HEK293 (cell line): ENCODE measurements around the gene TRIM27.

Experiments
- GLIS2 ChIP-seq: fragments of 450-650 bp; formaldehyde crosslinking; IDR thresholded peaks from 2 replicates; pipeline ENCODE4 v1.5.1; 2016; ENCODE audit warnings: missing biosample characterization, missing genetic modification characterization
- HOXC10 ChIP-seq: sonication (generic); formaldehyde crosslinking; IDR thresholded peaks from 2 replicates; pipeline ENCODE4 v1.8.1; 2023; ENCODE audit warnings: mild to moderate bottlenecking, missing genetic modification reagents
- KLF16 ChIP-seq: fragments of 450-650 bp; formaldehyde crosslinking; IDR thresholded peaks from 2 replicates; pipeline ENCODE4 v1.5.1; 2017; ENCODE audit warnings: missing biosample characterization, missing genetic modification characterization
- MZF1 ChIP-seq: fragments of 450-650 bp; formaldehyde crosslinking; IDR thresholded peaks from 2 replicates; pipeline ENCODE4 v1.5.1; 2017; ENCODE audit warnings: missing biosample characterization, missing genetic modification characterization, borderline replicate concordance
- SETDB1 ChIP-seq: IDR thresholded peaks from one replicate; pipeline ENCODE4 v1.6.1; 2017; ENCODE audit warnings: mild to moderate bottlenecking, low read length, moderate library complexity, mixed read lengths; ENCODE audit not compliant: insufficient read length
- SP2 ChIP-seq: fragments of 450-650 bp; formaldehyde crosslinking; IDR thresholded peaks from 2 replicates; pipeline ENCODE4 v1.5.1; 2016; ENCODE audit warnings: missing biosample characterization, missing genetic modification characterization
- YY1 ChIP-seq: fragments of 450-650 bp; formaldehyde crosslinking; IDR thresholded peaks from 2 replicates; pipeline ENCODE4 v1.5.1; 2018; ENCODE audit warnings: missing biosample characterization, missing genetic modification characterization
- YY2 ChIP-seq: fragments of 450-650 bp; formaldehyde crosslinking; IDR thresholded peaks from 2 replicates; pipeline ENCODE4 v1.5.1; 2016; ENCODE audit warnings: missing biosample characterization, missing genetic modification characterization
- ZNF140 ChIP-seq: fragments of 450-650 bp; formaldehyde crosslinking; IDR thresholded peaks from 2 replicates; pipeline ENCODE4 v1.5.1; 2016; ENCODE audit warnings: missing biosample characterization, missing genetic modification characterization
- ZNF248 ChIP-seq: fragments of 450-650 bp; formaldehyde crosslinking; IDR thresholded peaks from 2 replicates; pipeline ENCODE4 v1.5.1; 2017; ENCODE audit warnings: missing biosample characterization, missing genetic modification characterization
- ZNF416 ChIP-seq: fragments of 450-650 bp; formaldehyde crosslinking; IDR thresholded peaks from 2 replicates; pipeline ENCODE4 v1.5.1; 2016; ENCODE audit warnings: missing biosample characterization, missing genetic modification characterization
- ZNF501 ChIP-seq: fragments of 450-650 bp; formaldehyde crosslinking; IDR thresholded peaks from 2 replicates; pipeline ENCODE4 v1.5.1; 2016; ENCODE audit warnings: missing biosample characterization, missing genetic modification characterization
- ZNF514 ChIP-seq: fragments of 450-650 bp; formaldehyde crosslinking; IDR thresholded peaks from 2 replicates; pipeline ENCODE4 v1.5.1; 2016; ENCODE audit warnings: missing biosample characterization, missing genetic modification characterization
- ZNF555 ChIP-seq: fragments of 450-650 bp; formaldehyde crosslinking; conservative IDR thresholded peaks from 2 replicates; pipeline ENCODE4 v1.5.1; 2017; ENCODE audit warnings: missing biosample characterization, mild to moderate bottlenecking, missing genetic modification characterization, inconsistent platforms
- ZNF585B ChIP-seq: fragments of 450-650 bp; formaldehyde crosslinking; IDR thresholded peaks from 2 replicates; pipeline ENCODE4 v1.5.1; 2016; ENCODE audit warnings: missing biosample characterization, missing genetic modification characterization
- ZNF600 ChIP-seq: fragments of 450-650 bp; formaldehyde crosslinking; IDR thresholded peaks from 2 replicates; pipeline ENCODE4 v1.5.1; 2016; ENCODE audit warnings: missing biosample characterization, missing genetic modification characterization
- ZNF621 ChIP-seq: fragments of 450-650 bp; formaldehyde crosslinking; IDR thresholded peaks from 2 replicates; pipeline ENCODE4 v1.5.1; 2017; ENCODE audit warnings: missing biosample characterization, missing genetic modification characterization
- ZNF654 ChIP-seq: fragments of 450-650 bp; formaldehyde crosslinking; IDR thresholded peaks from 2 replicates; pipeline ENCODE4 v1.5.1; 2016; ENCODE audit warnings: low read depth, missing biosample characterization, missing genetic modification characterization
- ZNF830 ChIP-seq: fragments of 450-650 bp; IDR thresholded peaks from 2 replicates; pipeline ENCODE4 v1.5.0; 2018; ENCODE audit warnings: missing biosample characterization, missing genetic modification characterization, low read depth, mild to moderate bottlenecking, moderate library complexity
- TF ChIP-seq, protein P1 (sequence below): fragments of 450-650 bp; formaldehyde crosslinking; conservative IDR thresholded peaks from 2 replicates; pipeline ENCODE4 v1.5.1; 2016; ENCODE audit warnings: low read depth, missing biosample characterization, missing genetic modification characterization
- TF ChIP-seq, protein P2 (sequence below): fragments of 450-650 bp; formaldehyde crosslinking; IDR thresholded peaks from 2 replicates; pipeline ENCODE4 v1.5.1; 2016; ENCODE audit warnings: missing biosample characterization, missing genetic modification characterization
- TF ChIP-seq, protein P3 (sequence below): fragments of 450-650 bp; formaldehyde crosslinking; IDR thresholded peaks from 2 replicates; pipeline ENCODE4; 2016; ENCODE audit warnings: missing biosample characterization, missing genetic modification characterization
- TF ChIP-seq, protein P4 (sequence below): fragments of 450-650 bp; formaldehyde crosslinking; IDR thresholded peaks from 2 replicates; pipeline ENCODE4 v1.5.1; 2017; ENCODE audit warnings: missing biosample characterization, mild to moderate bottlenecking, missing genetic modification characterization, moderate library complexity
- TF ChIP-seq, protein P5 (sequence below): fragments of 450-650 bp; formaldehyde crosslinking; IDR thresholded peaks from 2 replicates; pipeline ENCODE4 v1.5.1; 2016; ENCODE audit warnings: missing biosample characterization, missing genetic modification characterization
- TF ChIP-seq, protein P6 (sequence below): fragments of 450-650 bp; formaldehyde crosslinking; IDR thresholded peaks from 2 replicates; pipeline ENCODE4 v1.5.1; 2016; ENCODE audit warnings: missing biosample characterization, missing genetic modification characterization

The TRIM27 gene

DNA sequence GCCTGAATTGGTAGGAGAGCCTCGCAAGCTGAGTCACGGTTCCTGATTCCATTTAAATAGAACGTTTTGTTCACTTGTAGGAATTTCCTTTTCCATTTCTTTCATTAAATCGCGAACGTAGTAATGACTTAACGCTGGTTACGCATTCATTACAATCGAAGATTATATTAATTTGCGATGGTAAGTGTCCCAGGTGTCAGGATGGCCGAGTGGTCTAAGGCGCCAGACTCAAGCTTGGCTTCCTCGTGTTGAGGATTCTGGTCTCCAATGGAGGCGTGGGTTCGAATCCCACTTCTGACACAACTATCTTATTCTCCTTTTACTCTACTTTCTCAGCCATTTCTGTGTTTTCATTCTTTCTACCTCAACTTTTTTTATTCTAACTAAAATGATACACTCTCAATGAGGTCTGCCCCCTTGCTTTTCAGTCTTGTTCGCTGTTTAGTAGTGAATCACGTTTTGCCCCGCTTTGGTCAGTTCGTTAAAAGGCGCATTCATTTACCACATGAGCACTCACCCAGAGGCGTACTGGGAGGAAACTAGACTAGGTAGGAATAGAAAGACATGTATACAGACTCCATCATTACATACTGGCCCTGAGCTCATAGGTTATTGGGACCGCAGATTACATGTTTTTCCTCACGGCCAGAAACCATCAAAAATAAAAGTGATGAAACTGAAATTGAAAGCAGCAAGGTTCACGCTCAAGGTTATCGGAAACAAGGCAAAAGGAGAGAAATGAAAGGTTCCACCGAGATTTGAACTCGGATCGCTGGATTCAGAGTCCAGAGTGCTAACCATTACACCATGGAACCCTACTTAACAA, 17.3 kb upstream of the TRIM27 start (continued):
- TF ChIP-seq, protein P1, sequence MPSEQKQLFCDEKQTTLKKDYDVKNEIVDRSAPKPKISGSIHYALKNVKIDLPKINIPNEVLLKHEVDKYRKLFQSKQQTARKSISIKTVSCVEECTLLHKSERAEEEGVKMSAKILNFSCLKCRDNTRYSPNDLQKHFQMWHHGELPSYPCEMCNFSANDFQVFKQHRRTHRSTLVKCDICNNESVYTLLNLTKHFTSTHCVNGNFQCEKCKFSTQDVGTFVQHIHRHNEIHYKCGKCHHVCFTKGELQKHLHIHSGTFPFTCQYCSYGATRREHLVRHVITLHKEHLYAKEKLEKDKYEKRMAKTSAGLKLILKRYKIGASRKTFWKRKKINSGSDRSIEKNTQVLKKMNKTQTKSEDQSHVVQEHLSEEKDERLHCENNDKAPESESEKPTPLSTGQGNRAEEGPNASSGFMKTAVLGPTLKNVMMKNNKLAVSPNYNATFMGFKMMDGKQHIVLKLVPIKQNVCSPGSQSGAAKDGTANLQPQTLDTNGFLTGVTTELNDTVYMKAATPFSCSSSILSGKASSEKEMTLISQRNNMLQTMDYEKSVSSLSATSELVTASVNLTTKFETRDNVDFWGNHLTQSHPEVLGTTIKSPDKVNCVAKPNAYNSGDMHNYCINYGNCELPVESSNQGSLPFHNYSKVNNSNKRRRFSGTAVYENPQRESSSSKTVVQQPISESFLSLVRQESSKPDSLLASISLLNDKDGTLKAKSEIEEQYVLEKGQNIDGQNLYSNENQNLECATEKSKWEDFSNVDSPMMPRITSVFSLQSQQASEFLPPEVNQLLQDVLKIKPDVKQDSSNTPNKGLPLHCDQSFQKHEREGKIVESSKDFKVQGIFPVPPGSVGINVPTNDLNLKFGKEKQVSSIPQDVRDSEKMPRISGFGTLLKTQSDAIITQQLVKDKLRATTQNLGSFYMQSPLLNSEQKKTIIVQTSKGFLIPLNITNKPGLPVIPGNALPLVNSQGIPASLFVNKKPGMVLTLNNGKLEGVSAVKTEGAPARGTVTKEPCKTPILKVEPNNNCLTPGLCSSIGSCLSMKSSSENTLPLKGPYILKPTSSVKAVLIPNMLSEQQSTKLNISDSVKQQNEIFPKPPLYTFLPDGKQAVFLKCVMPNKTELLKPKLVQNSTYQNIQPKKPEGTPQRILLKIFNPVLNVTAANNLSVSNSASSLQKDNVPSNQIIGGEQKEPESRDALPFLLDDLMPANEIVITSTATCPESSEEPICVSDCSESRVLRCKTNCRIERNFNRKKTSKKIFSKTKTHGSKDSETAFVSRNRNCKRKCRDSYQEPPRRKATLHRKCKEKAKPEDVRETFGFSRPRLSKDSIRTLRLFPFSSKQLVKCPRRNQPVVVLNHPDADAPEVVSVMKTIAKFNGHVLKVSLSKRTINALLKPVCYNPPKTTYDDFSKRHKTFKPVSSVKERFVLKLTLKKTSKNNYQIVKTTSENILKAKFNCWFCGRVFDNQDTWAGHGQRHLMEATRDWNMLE: no peak; the same call in 1 of the 2 replicates
- TF ChIP-seq ZNF585B (tag by site-specific recombination) (no peak), ZNF514 (tag by site-specific recombination) (no peak), ZNF555 (tag by site-specific recombination) (no peak), SP2 (no peak), ZNF140 (tag by site-specific recombination) (no peak), ZNF600 (tag by site-specific recombination) (peak; percentile 89), ZNF501 (peak; percentile 74; the same call in 1 of the 2 replicates), KLF16 (tag by site-specific recombination) (no peak), YY2 (0 out of 2 replicates have a peak, but pooled peaks have one; percentile 34), ZNF248 (no peak), MZF1 (tag by site-specific recombination) (no peak; the same call in 1 of the 2 replicates), HOXC10 (CRISPR knock-in tag) (no peak), ZNF621 (tag by site-specific recombination) (no peak), GLIS2 (no peak), ZNF654 (tag by site-specific recombination) (no peak), YY1 (peak; percentile 67), ZNF416 (tag by site-specific recombination) (no peak), SETDB1 (no peak), ZNF830 (tag by site-specific recombination) (0 out of 2 replicates have a peak, but pooled peaks have one; percentile 4)
- TF ChIP-seq, protein P2, sequence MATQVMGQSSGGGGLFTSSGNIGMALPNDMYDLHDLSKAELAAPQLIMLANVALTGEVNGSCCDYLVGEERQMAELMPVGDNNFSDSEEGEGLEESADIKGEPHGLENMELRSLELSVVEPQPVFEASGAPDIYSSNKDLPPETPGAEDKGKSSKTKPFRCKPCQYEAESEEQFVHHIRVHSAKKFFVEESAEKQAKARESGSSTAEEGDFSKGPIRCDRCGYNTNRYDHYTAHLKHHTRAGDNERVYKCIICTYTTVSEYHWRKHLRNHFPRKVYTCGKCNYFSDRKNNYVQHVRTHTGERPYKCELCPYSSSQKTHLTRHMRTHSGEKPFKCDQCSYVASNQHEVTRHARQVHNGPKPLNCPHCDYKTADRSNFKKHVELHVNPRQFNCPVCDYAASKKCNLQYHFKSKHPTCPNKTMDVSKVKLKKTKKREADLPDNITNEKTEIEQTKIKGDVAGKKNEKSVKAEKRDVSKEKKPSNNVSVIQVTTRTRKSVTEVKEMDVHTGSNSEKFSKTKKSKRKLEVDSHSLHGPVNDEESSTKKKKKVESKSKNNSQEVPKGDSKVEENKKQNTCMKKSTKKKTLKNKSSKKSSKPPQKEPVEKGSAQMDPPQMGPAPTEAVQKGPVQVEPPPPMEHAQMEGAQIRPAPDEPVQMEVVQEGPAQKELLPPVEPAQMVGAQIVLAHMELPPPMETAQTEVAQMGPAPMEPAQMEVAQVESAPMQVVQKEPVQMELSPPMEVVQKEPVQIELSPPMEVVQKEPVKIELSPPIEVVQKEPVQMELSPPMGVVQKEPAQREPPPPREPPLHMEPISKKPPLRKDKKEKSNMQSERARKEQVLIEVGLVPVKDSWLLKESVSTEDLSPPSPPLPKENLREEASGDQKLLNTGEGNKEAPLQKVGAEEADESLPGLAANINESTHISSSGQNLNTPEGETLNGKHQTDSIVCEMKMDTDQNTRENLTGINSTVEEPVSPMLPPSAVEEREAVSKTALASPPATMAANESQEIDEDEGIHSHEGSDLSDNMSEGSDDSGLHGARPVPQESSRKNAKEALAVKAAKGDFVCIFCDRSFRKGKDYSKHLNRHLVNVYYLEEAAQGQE (tag by site-specific recombination): no peak; the same call in 1 of the 2 replicates
- TF ChIP-seq, protein P3, sequence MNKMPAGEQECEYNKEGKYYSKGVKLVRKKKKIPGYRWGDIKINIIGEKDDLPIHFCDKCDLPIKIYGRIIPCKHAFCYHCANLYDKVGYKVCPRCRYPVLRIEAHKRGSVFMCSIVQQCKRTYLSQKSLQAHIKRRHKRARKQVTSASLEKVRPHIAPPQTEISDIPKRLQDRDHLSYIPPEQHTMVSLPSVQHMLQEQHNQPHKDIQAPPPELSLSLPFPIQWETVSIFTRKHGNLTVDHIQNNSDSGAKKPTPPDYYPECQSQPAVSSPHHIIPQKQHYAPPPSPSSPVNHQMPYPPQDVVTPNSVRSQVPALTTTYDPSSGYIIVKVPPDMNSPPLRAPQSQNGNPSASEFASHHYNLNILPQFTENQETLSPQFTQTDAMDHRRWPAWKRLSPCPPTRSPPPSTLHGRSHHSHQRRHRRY: no peak
- TF ChIP-seq, protein P4, sequence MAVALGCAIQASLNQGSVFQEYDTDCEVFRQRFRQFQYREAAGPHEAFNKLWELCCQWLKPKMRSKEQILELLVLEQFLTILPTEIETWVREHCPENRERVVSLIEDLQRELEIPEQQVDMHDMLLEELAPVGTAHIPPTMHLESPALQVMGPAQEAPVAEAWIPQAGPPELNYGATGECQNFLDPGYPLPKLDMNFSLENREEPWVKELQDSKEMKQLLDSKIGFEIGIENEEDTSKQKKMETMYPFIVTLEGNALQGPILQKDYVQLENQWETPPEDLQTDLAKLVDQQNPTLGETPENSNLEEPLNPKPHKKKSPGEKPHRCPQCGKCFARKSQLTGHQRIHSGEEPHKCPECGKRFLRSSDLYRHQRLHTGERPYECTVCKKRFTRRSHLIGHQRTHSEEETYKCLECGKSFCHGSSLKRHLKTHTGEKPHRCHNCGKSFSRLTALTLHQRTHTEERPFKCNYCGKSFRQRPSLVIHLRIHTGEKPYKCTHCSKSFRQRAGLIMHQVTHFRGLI (tag by site-specific recombination): peak; percentile 28; the same call in 1 of the 2 replicates
- TF ChIP-seq, protein P5, sequence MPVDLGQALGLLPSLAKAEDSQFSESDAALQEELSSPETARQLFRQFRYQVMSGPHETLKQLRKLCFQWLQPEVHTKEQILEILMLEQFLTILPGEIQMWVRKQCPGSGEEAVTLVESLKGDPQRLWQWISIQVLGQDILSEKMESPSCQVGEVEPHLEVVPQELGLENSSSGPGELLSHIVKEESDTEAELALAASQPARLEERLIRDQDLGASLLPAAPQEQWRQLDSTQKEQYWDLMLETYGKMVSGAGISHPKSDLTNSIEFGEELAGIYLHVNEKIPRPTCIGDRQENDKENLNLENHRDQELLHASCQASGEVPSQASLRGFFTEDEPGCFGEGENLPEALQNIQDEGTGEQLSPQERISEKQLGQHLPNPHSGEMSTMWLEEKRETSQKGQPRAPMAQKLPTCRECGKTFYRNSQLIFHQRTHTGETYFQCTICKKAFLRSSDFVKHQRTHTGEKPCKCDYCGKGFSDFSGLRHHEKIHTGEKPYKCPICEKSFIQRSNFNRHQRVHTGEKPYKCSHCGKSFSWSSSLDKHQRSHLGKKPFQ: peak; percentile 43; the same call in 1 of the 2 replicates
- TF ChIP-seq, protein P6, sequence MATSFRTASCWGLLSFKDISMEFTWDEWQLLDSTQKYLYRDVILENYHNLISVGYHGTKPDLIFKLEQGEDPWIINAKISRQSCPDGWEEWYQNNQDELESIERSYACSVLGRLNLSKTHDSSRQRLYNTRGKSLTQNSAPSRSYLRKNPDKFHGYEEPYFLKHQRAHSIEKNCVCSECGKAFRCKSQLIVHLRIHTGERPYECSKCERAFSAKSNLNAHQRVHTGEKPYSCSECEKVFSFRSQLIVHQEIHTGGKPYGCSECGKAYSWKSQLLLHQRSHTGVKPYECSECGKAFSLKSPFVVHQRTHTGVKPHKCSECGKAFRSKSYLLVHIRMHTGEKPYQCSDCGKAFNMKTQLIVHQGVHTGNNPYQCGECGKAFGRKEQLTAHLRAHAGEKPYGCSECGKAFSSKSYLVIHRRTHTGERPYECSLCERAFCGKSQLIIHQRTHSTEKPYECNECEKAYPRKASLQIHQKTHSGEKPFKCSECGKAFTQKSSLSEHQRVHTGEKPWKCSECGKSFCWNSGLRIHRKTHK: no peak
